Transverse colon (tissue), 4 donors: ENCODE measurements around the gene RSPRY1.
A peak's percentile ranks its signal among the peaks of the same experiment; 100 is the strongest.

Source experiments
- POLR2A ChIP-seq: fragments of 450-650 bp; IDR thresholded peaks from one replicate; pipeline ENCODE4 v1.6.1; 2016; ENCODE audit warnings: antibody characterized with exemption, mild to moderate bottlenecking, moderate library complexity
- POLR2AphosphoS5 ChIP-seq, 3 donors: sonication (generic); formaldehyde crosslinking; IDR thresholded peaks; one replicate each; pipeline ENCODE4 v1.6.1; 2016; ENCODE audit warnings: antibody characterized with exemption in 3 of 3
- TF ChIP-seq, protein P1 (sequence below), 5 experiments: fragments of 200-600 bp in 3 of 5; fragments of 450-650 bp in 2 of 5; sonication (generic) in 3 of 5; IDR thresholded peaks; 1 replicate in 2 of 5; 2 replicates in 3 of 5; pipeline ENCODE4 v1.5.1; 2016 to 2017; ENCODE audit warnings: antibody characterized with exemption in 5 of 5, inconsistent platforms in 3 of 5, mild to moderate bottlenecking in 2 of 5, moderate library complexity in 1 of 5

DNA sequence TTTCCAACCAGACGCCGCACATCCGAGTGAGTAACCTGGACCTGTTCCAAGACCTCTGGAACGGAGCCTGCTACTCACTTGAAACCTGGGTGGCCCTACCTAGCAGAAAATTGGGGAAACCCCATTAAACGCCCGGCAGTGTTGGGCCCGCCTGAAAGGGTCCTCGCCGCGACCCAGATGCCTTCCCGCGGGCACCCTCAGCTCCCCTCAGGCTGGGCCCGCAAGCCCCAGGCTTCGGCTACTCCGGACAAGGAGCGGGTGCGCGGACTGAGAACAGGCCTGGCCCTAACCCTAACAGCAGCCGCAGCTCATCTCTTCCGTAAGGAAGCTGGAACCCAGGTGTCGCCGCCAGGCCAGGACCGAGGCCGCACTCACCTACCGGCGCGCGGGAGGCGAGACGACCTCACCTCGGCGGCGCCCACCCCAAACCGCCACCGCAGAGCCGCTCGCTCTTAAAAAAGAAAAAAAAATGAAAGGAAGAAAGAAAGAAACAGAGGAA lies 634 bp upstream of the RSPRY1 start:
- TF ChIP-seq, protein P1, sequence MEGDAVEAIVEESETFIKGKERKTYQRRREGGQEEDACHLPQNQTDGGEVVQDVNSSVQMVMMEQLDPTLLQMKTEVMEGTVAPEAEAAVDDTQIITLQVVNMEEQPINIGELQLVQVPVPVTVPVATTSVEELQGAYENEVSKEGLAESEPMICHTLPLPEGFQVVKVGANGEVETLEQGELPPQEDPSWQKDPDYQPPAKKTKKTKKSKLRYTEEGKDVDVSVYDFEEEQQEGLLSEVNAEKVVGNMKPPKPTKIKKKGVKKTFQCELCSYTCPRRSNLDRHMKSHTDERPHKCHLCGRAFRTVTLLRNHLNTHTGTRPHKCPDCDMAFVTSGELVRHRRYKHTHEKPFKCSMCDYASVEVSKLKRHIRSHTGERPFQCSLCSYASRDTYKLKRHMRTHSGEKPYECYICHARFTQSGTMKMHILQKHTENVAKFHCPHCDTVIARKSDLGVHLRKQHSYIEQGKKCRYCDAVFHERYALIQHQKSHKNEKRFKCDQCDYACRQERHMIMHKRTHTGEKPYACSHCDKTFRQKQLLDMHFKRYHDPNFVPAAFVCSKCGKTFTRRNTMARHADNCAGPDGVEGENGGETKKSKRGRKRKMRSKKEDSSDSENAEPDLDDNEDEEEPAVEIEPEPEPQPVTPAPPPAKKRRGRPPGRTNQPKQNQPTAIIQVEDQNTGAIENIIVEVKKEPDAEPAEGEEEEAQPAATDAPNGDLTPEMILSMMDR (IDR thresholded peaks at IDR 0.05), result peak in 1 of 5 experiments; percentile 20
- TF ChIP-seq POLR2AphosphoS5 (IDR thresholded peaks at IDR 0.05) (peak in 1 of 3 donors; percentile 4), POLR2A (no peak)
